D341Med (cell line): ENCODE measurements around the gene CST8.

Experiments used
- DNase-seq: peaks from one replicate; pipeline ENCODE4 v3.0.0; 2012; ENCODE audit warnings: low spot score

Gene CST8

DNA sequence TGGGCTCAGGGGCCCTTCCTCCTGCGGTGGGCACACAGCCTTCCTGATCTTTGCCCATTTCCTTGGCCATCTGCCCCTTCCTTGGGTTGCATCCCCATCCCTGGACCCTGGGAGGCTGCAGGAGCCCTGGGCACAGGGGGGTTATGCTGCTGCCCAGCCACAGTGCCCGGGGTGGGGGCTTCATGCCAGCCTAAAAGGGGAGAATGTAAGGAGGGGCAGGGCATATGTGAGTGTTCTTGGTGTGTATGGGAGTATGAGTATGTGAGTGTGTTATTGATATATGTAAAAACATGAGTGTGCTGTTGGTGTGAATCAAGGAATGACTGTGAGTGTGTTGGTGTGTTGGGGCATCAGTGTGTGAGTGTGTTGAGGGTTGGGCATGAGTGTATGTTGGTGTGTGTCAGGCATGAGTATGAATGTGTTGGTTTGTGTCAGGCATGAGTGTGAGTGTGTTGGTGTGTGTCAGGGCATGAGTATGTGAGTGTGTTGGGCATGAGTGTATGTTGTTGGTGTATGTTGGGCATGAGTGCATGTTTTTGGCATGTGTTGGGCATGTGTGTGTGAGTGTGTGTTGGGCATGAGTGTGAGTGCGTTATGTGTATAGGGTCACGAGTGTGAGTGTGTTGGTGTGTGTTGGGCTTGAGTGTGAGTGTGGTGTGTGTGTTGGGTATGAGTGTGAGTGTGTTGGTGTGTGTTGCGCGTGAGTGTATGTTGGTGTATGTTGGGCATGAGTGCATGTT lies 14.7 kb upstream of the CST8 start:
- DNase-seq = no peak

DNA sequence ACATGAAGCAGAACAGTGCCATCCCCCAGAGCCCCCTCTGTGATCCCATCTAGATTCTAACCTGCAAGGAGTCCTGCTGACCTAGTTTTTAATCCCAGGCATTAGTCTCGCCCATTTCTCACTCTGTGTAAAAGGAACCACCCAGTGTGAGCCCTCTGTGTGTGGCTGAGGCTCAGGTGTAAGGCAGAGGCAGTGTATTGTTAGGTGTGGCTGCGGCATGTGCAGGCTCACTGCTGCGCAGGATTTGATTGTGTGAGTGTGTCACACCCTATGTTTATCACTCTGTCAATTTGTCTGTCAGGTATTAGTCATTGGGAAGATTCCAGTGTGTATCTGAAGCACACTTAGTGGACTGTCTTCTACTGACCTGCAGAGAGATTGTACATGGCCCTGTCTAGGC lies 13.7 kb upstream of the CST8 start:
- no peak for DNase-seq

DNA sequence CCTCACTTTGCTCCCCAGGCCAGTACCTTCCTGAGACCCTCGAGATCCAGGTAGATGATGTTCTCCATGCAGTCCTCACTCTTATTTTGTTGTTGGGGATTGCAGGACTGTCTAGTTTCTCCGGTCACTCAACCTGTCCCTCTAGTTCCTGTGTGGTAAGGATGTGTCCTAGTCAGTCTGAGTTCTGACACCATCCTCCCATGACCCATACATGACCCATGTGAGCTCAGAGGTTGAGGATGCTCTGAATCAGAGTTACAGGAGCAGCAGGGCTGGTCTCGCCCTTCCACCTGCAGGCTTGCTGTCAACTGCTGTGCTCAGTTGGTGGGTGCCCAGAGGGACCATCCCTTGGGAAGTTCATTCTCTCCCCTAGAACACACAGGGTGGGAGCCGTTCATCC lies 11.9 kb upstream of the CST8 start:
- no peak for DNase-seq

DNA sequence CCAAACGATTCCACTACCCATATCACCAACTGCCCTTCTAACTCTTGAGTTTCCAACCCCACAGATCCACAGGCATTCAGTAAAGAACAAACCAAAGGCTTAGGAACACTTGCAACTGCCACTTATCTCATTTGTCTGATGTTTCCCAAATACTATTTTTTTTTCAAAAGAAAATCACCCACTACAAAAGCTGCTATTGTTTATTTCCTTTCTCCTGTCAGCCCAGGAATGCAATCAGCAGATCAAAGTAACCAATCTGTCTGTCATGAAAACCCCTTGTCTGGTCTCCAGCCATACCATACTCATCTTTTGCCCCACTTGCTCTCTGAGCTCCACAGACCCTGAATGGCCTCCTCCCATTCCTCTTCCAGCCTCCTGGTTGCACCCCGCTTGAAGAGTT lies 8.8 kb upstream of the CST8 start:
- DNase-seq = no peak

DNA sequence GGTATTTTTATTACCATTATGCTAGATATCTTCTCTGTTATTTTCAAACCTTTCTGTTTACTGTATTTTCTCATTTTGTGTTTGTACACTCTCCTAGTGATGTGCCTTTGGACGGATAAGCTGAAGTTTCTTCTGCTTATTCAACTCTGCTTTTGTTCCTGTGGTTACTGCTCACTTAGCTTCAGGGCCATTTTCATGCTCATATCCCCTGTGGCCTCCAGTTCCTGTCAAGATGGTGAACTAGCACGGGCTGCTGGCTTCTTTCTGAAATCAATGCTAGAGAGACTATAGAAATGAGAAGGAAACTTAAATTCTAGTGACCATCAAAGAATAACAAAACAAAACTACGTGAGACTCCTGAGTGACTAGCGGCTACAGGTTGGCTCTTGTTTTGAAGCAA lies 6.8 kb upstream of the CST8 start:
- DNase-seq = no peak

DNA sequence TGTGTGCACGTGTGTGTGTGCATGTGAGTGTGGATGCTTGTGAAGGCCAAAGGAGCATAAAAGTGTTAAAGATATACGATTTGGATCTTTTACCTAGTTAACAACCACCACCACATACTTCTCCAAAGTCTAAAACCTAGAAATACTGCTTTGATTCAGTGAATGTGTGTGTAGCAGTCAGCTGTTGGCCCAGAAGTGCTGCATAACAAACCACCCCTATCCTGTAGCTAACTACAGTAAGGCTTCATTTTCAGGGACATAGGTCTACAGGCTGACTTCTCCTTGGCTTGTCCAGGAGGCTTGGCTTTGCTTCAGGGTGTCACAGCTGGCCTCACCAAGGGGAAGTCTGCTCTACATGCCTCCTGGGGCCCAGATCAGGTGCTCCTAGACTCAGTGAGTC lies 2.4 kb upstream of the CST8 start:
- DNase-seq = no peak

DNA sequence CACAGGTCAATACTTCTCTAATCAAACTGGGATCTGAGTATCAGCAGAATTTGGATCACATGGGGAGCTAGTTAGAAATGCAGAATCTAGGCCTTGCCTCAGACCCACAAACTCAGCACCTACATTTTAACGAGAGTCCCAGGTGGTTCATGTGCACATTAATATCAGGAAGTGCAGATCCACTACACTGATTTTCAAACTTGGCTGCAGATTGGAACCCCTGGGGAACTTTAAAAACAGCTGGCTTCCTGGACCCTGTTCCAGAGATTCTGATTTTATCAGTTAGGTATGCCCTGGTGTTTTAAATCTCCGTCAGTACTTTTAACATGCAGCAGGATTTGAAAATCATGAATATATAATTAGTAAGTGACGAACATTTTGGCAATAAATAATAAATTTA lies 1.9 kb upstream of the CST8 start:
- no peak for DNase-seq

DNA sequence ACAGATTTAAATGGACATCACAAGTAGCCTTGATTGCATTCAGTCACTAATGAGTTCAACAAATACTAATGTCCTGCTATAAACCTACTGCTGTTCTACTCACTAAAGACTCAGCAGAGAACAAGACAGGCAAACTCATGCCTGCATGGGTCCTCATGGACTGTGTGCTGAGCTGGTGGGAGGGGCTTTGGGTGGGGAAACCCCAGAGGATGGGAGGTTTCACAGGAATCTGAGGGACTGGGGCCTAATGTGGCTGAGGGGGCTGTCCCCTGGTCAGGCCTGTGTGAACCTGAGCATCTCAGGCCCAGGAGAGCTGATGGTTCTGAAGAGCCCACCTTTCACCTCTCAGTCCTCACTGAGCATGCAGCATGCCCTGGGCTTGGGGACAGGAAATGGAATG lies 1.4 kb downstream of the CST8 start:
- DNase-seq = no peak

DNA sequence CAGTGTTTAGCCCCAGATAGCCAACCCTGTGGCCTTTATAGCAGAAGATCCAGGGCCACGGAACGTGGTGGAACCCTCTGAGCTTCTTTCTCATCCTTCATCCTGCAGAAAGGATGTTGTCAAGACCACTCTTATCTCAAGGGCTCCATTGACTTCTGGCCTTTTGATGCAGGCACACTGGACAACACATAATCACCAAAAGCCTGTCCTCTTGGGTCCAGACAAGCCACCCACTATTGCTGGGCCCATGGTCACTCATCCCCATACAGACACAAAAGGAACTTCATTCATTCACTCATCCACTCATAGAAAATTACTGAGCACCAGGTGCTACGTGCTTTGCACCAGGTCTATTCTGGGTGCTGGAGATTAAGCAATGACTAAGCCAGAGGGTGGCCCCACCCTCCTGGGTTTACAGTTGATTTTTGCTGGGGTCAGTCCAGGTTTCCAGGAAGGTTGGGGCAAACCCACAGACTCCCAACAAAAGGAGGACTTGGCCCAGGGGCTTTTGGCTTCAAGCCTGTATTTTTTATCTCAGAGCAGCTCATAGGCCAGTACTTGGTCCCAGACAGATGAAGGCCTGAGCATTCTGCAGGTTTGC lies 2.4 kb downstream of the CST8 start:
- DNase-seq = no peak

DNA sequence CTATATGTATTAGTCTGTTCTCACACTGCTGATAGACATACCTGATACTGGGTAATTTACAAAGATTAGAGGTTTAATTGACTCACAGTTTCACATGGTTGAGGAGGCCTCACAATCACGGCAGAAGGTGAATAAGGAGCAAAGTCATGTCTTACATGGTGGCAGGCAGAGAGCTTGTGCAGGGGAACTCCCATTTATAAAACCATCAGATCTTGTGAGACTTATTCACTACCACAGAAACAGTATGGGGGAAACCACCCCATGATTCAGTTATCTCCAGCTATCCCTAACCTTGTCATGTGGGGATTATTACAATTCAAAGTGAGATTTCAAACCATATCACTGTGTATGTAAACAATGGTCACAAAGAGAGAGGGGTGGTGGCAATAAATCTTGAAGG lies 6.6 kb downstream of the CST8 start:
- no peak for DNase-seq

DNA sequence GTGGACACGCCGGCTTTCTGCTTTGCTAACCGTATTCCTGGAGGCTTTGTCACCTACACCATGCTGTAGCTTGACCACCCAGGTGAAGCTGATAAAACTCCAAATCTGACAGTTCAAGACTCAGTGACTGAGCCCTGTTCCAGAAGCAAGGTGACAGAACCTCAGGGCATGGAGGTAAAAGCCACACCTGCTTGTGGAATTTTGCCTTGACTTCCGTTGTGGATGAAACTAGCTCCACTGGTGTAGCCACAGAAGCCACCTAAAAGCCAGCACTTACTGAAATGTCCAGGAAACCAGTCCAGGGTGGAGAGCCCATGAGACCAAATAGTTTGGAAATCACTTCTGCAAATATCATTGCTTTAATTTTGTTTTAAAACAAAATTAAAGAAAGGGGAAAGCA lies 11.0 kb downstream of the CST8 start:
- DNase-seq = no peak

DNA sequence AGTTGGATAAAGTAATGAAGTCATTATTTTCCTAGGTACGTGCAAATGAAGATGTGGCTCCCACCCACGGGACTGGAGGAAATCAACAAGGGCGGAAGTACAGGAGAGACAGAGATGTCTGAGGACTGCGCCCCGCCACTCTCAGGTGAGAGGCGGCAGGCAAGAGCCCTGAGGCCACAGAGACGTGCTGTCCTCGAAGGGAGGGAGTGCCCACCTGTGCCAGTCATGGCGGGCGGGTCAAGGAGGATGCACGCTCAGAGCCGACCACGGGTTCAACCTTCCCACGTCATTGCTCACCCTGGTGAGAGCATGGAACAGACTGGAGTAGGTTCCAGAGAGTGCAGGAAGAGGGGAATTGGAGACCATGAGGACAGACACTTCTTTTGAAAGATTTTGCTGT lies 12.7 kb downstream of the CST8 start:
- DNase-seq = no peak

DNA sequence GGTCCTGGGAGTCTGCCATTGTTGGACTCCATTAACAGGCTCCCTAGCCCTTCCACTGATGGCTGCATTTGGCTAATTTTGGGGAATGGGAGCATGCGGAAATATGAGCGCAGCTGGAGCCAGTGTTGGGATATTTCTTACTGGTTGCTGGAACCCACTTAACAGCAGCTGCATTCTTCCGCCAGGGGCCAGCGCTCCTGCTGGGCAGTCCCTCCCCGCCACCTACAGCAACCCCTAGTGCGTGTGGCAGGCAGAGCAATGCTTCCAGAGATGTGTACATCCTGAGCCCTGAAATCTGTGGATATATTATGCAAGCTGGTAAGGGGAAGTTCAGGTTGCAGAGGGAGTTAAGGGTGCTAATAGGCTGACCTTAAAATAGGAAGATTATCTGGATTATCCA lies 16.4 kb downstream of the CST8 start:
- DNase-seq = no peak

DNA sequence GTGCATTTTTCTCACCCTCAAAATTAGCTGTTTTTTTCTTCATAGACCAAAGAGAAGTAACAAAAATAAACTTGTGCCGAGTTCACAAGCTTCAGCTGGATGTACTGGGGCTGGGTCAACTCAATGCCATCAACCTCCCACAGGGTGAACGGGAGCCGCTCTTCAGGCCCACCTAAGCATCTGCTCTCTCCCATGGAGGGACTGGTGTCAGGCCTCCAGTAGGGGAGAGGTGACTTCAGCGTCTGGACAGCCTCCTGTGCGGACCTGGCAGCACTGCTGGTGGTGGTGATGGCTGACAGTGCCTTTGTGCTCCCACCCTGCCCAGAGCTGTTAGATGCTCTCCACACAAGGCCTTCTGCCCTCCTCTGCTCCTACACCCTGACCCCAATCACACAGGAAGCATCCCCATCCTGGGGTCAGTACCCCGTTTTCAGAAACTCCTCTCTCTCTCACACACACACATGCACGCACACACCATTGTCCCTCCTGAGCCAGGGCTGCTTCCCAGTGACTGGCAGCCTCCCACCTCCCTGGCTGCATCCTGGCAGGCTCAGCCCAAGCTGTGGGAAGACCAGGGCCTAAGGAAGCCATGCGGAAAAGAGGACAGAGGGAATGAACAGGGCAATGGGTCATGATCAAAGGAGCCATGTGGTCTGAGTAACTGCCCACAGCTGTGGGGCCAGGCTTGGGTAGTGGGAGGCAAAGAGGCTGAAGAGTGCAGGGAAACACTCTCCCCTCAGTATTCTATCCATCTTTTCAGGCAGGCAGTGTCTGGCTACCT lies 17.7 kb downstream of the CST8 start:
- DNase-seq = no peak

DNA sequence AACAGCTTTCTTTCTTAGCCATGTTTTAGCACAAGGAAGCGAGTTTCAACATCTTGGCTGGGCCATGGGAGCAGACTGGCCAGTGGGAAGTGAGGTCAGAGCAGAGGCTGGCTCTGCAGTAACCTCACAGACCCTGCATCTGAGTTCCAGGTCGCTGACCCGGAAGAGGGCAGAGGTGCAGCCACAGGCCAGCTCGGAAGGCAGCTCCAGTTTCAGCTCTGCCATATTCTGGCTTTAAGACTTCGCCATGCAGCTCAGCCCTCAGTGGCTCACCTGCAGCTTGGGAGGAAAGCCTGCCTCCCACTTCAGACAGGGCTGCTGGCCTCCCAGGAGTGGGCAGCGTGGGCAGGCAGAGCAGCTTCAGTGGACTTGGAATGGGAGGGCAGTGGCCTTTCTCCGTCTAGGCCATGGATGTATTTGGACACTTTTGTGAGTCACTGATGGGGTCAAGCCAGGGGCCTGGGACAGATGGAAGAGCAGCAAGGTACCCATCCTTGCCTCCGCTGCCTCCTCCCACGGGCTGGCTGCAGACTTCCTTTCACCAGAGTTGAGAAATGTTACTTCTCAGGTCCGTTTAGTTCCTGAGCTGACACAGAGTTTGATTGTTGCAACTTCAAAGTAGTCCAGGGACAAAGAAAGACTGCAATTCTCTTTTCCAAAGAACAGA lies 18.5 kb downstream of the CST8 start:
- no peak for DNase-seq

DNA sequence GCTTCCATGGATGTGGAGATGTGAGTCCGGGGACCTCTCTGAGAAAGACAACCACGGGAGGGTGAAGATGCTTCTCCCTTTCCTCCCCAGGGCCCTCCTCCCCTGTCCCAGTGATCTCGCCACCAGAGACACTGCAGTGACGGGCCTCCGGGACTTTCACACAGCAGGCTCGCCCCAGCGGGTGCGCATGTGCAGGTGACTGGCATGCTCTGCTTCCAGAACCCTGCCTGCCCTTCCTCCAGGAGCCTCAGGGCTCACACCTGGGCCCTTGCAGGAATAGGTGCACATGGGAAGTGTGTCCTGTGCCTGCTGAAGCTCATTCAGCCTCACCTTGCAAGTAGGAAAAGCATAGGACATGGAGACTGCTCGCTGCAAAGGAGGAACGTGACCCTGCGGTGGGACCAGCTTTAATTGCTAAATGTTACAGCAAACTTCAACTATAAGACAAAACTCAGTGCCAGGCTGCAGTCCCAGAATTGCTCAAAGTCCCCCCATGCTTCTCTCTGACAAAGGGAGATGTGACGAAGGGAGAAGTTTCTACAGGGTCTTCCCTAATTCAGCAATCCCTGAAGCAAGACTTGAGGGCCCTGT lies 19.2 kb downstream of the CST8 start:
- no peak for DNase-seq

DNA sequence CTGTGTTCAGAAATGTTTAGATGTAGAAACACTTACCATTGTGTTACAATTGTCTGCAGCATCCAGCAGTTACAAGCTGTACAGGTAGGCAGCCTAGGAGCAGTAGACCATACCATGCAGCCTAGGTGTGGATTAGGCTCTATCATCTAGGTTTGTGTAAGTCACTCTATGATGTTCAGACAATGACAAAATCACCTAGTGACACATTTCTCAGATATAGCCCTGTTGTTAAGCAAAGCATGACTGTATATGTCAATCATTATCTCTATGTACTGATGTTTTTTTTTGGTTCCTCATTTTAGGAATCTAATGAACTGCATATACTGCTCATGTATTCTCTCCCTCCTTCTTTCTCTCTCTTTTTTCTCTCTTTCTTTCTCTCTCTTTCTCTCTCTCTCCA lies 22.2 kb downstream of the CST8 start:
- DNase-seq = no peak

DNA sequence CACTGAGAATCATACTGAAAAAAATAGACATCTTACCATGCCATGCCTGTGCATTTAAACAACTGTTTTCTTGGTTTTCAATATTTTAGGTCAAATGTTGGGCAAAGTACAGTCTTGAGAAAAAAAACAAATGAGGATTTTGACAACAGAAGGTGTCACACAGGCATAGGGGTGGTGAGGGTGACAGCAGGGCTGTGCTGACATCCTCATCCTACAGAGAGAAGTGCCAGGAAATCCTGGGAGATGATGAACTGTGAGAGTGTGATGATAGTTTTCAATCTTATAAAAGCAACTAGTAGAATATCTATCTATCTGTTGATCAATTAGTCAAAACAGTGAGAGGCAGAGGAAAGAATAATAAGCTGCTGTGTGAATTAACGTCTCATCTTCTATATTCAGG lies 23.9 kb downstream of the CST8 start:
- DNase-seq = no peak

DNA sequence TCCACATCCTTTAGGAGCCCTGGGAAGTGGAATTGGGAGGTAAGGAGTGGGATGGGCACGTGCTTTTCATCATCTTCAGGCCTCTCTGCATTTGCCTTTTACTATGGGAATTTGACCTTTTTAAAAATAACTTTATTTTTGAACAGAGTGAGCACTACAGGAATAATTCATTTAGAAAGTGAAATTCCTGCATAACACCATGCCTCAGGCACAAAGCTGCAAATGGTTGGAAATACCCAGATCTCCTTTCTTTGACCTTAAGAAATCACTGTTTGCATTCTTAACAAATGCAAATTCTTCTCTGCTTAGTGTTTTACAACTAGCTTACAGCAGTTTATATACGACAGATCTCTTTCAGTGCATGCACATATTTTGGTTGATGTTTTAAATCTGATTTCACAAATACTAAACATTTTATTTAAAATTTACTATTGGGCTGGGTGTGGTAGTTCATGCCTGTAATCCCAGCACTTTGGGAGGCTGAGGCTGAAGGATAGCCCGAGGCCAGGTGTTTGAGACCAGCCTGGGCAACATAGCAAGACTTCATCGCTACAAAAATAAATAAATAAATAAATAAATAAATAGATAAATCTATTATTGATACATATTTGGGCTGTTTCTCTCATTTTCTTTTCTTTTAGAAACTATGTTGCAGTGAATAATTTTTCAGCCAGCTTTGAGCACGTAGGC lies 24.5 kb downstream of the CST8 start:
- DNase-seq = no peak

DNA sequence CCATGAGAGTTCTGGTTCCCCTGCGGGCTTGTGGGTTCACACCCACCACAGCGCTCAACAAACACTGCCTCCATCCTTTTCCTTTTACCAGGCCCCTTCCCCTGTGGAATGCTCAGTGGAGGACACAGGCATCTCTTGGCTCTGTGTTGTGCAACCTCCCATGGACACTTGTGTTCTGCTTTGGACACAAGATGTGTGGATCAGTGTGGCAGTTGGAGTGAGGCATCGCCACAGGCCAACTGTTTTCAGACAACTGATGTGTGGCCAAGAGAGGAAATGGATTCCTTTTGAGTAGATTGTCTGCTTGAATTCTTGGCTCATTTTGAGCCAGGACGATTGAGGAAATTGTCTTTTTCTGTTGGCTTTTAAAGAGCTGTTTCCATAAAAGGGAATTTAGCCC lies 26.8 kb downstream of the CST8 start:
- DNase-seq = no peak

DNA sequence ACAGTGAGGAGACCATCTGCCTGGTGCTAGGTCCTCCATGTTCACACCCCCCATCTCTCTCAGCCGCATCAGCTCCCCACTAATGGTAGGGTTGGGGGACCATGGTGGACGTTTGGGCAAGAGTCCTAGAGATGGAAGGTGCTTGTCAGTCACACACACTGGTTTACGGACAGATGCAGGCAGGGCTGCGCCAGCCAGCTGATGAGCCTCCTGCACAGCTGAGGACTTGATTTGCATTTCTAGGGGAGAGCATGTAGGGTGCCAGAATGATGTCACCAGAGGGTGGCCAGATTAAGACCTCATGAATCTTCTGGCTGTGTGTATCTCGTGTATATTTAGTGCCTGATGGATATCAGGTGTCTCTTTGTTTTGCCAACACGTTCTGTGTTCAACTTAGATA lies 28.6 kb downstream of the CST8 start:
- DNase-seq = no peak

DNA sequence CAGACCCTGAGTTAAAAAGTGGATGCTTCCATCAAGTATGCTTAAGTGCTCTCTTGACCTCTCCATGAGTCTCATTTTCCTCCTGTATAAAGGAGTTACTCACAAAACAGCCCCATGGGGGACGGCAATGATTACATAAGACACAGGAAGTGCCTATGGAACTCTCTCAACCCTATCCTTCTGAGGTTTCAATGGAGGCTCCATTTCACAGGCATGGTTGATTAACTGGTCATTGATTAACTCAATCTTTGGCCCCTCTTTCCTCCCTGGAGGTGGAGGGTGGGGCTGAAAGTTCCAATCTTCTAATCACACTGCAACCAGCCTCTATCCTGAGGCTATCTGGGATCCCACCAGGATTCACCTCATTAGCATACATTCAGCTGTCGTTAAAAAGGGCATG lies 29.3 kb downstream of the CST8 start:
- DNase-seq = no peak
